Parathyroid adenoma (tissue), 2 donors: ENCODE measurements around the gene ADA.
"Not testable (repeated sequence)": the region's sequence is repeated elsewhere in the genome, so short reads cannot be mapped to it uniquely, and the experiment has no call there.

ENCODE experiments used
- H2AFZ ChIP-seq: fragments of 300-600 bp; sonication (generic); one replicate; pipeline ENCODE4 v1.7.0; 2017; ENCODE audit warnings: antibody characterized with exemption, mild to moderate bottlenecking
- H3K27ac ChIP-seq: fragments of 300-600 bp; sonication (generic); one replicate; pipeline ENCODE4 v1.7.0; 2017
- H3K27me3 ChIP-seq: fragments of 300-600 bp; sonication (generic); one replicate; pipeline ENCODE4 v1.7.0; 2017; ENCODE audit warnings: low read length; ENCODE audit not compliant: control insufficient read depth, insufficient read depth
- H3K36me3 ChIP-seq: fragments of 300-600 bp; sonication (generic); one replicate; pipeline ENCODE4 v1.7.0; 2017; ENCODE audit warnings: low read length; ENCODE audit not compliant: control insufficient read depth, insufficient read depth
- H3K4me1 ChIP-seq: fragments of 300-600 bp; sonication (generic); one replicate; pipeline ENCODE4 v1.7.0; 2017; ENCODE audit warnings: control low read depth
- H3K4me2 ChIP-seq: fragments of 300-600 bp; sonication (generic); one replicate; pipeline ENCODE4 v1.7.0; 2017; ENCODE audit warnings: low read length
- H3K4me3 ChIP-seq: fragments of 300-600 bp; sonication (generic); one replicate; pipeline ENCODE4 v1.7.0; 2017; ENCODE audit warnings: low read depth, low read length
- H3K79me2 ChIP-seq: fragments of 300-600 bp; sonication (generic); one replicate; pipeline ENCODE4 v1.7.0; 2017; ENCODE audit warnings: control low read depth
- H3K9ac ChIP-seq: fragments of 300-600 bp; sonication (generic); one replicate; pipeline ENCODE4 v1.7.0; 2017; ENCODE audit warnings: mild to moderate bottlenecking
- H3K9me3 ChIP-seq: fragments of 300-600 bp; sonication (generic); one replicate; pipeline ENCODE4 v1.7.0; 2017; ENCODE audit warnings: low read length; ENCODE audit not compliant: control insufficient read depth
- TF ChIP-seq, protein P1 (sequence below): fragments of 300-600 bp; sonication (generic); IDR thresholded peaks from one replicate; pipeline ENCODE4 v1.7.0; 2017; ENCODE audit warnings: antibody characterized with exemption, mild to moderate bottlenecking
- donor health status: primary hyperparathyroidism.

The ADA gene

DNA sequence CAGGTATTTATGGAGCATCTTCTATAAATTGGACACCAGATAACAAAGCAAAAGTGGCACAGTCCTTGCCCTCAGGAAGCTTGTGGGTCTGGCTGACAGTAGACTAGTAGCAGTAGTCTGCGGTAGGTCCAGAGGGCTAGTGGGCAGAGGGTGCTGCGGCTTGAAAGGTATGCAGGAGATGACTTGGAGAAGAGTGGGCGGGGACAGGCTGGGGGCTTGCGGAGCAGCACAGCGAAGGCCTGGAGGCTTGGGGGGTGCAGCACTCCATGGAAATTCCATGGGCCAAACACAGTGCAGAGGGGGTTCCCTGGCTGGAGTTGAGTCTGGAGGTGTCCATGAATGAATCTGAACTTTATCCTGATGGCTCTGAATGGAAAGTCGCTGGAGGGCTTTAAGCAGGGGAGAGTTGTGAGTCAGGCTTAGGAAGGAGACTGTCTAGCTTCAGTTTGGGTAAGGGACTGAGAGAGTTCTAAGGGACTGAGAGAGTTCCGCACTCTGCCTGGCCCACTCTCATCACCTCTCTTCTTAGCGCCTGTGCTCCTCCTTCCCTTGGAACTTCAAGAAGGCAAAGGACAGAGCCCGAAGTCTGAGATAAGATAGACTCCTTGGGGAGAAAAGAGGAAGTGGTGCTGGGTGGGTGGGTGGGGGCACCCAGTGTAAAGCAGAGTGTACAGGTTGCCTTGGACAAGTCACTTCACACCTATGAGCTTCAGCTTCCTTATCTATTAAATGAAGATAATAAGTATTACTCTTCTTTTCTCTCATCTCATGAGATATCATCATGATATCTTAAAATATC is 60.3 kb downstream of the ADA start:
- no peaks in the 10 kb centered on the region for H3K27me3 ChIP-seq
- H3K4me1 ChIP-seq, result no peaks in the 10 kb centered on the region
- H3K9ac ChIP-seq, result no peak overlapping the region
- H3K36me3 ChIP-seq, result no peaks in the 10 kb centered on the region
- H3K79me2 ChIP-seq, result peaks cover 47% of the 10 kb centered on the region
- TF ChIP-seq, protein P1, sequence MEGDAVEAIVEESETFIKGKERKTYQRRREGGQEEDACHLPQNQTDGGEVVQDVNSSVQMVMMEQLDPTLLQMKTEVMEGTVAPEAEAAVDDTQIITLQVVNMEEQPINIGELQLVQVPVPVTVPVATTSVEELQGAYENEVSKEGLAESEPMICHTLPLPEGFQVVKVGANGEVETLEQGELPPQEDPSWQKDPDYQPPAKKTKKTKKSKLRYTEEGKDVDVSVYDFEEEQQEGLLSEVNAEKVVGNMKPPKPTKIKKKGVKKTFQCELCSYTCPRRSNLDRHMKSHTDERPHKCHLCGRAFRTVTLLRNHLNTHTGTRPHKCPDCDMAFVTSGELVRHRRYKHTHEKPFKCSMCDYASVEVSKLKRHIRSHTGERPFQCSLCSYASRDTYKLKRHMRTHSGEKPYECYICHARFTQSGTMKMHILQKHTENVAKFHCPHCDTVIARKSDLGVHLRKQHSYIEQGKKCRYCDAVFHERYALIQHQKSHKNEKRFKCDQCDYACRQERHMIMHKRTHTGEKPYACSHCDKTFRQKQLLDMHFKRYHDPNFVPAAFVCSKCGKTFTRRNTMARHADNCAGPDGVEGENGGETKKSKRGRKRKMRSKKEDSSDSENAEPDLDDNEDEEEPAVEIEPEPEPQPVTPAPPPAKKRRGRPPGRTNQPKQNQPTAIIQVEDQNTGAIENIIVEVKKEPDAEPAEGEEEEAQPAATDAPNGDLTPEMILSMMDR, result no peak
- no peak overlapping the region for H3K4me3 ChIP-seq
- no peaks in the 10 kb centered on the region for H3K9me3 ChIP-seq
- H2AFZ ChIP-seq, result no peak overlapping the region
- no peak overlapping the region for H3K27ac ChIP-seq
- H3K4me2 ChIP-seq, result no peak overlapping the region

DNA sequence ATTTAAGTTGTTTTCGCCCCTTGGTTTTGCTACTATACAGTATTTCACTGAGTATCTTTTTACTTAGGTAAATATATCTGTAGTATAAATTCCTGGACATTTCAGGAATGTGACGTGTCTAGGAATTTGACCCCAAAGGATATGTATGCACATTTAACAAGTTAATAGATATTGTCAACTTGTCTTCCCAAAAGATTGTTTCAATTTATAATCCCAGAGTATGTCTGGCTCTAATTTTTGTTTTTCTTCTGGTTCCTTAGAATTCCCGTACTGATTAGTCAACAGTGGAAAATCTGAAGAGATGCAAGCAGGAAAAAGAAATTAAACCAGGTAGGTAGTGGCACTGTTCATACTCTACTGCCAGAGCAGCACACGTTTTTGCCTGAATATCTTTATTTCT is 62.0 kb downstream of the ADA start:
- TF ChIP-seq, protein P1, result no peak
- Histone ChIP-seq H3K9me3 (no peaks in the 10 kb centered on the region), H3K79me2 (peaks cover 43% of the 10 kb centered on the region), H3K27me3 (no peaks in the 10 kb centered on the region), H3K27ac (no peak overlapping the region), H3K4me2 (no peak overlapping the region), H3K4me3 (no peak overlapping the region), H3K9ac (no peak overlapping the region), H3K4me1 (peaks cover 8% of the 10 kb centered on the region), H3K36me3 (no peaks in the 10 kb centered on the region), H2AFZ (no peak overlapping the region)

DNA sequence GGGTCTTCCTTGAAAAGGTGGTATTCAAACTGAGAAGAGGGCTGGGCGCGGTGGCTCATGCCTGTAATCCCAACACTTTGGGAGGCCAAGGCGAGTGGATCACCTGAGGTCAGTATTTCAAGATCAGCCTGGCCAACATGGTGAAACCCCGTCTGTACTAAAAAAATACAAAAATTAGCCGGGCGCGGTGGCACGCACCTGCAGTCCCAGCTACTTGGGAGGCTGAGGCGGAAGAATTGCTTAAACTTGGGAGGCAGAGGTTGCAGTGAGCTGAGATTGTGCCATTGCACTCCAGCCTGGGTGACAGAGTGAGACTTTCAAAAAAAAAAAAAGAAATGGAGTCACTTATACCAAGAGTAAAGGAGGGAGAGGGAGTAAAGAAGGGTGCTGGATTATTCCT is 63.2 kb downstream of the ADA start:
- H3K4me3 ChIP-seq, H3K9me3 ChIP-seq, H3K27ac ChIP-seq: not testable (repeated sequence)

DNA sequence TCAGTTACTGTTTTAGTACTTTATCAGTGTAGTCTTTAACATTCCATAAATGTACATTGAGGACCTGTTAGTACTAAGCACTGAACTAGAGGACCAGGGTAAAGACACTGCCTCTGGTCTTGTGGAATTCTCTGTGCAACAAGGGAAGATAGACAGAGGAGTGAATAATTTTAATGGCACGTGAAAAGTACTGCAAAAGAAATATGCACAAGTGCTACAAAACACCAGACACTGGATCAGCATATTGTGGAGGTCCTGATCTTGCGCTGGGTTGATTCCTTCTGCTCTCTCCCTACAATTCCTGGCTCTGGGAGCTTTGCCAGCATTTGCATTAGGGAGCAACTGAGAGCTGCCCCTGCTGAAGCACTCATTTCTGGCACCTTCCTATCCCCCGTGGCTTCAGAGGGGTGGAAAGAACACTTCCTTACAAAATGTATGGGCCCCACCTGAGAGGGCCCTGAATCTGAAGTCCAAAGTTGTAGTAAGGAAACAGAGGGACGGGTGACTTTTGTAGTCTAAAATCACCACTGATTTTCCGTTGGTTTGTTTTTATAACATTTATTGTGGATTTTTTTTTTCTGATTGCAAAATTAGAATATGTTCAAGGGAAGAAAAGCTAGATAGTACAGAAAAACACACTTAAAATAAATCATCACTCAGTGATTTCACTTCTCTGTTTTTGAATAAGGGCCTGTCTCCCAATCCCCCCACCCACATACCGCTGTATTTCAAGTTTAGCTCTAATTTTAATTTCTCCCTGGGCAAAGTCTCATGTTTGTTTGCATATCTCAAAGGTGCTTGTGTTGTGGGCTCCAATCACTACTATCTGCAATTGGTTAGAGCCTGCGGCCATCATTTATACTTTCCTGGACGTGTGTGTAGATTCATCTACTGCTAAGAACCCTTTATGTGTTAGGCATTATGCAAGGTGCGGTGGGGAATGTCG is 64.2 kb downstream of the ADA start:
- peaks cover 10% of the 10 kb centered on the region for H3K4me1 ChIP-seq
- H3K27me3 ChIP-seq, result no peaks in the 10 kb centered on the region
- no peaks in the 10 kb centered on the region for H3K36me3 ChIP-seq
- no peak overlapping the region for H3K4me3 ChIP-seq
- H2AFZ ChIP-seq, result no peak overlapping the region
- no peak overlapping the region for H3K27ac ChIP-seq
- H3K4me2 ChIP-seq, result no peak overlapping the region
- no peaks in the 10 kb centered on the region for H3K9me3 ChIP-seq
- peaks cover 38% of the 10 kb centered on the region for H3K79me2 ChIP-seq
- H3K9ac ChIP-seq, result no peak overlapping the region
- TF ChIP-seq, protein P1, result no peak

More for the DNA sequence above, 63.2 kb downstream of the ADA start:
- H3K4me1 ChIP-seq, H3K36me3 ChIP-seq, H3K27me3 ChIP-seq, H3K4me2 ChIP-seq, H2AFZ ChIP-seq, H3K9ac ChIP-seq: not testable (repeated sequence)
- H3K79me2 ChIP-seq, result peaks cover 44% of the 10 kb centered on the region

DNA sequence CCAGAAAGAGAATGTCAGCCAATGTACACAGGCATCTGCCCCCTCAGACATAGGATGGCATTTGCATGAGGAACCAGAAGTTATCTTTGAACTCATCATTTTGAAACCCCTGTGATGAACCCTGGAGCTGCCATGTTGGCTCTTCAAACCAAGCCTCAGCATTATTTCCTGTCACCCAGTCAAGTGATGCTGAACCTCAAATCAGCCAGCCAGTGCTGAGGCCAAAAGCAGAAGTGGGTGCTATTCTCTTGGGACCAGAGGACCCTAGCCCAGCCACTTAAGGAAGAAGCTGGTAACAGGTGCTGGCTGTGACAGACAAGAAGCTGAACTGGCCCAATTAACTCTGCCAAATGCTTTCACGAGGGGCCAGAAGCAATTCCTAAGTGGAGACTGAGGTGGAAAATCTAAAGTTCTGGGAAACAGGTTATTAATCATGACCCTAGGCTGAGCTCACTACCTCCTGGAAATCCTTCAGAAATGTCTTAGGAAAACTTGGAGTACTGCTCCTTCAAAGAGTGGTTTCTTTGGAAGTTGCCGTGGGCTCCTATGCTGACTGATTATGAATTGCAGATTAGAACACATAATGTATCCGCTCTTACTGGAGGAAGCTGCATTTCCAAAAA is 65.1 kb downstream of the ADA start:
- no peak overlapping the region for H3K4me2 ChIP-seq
- no peak overlapping the region for H3K27ac ChIP-seq
- no peaks in the 10 kb centered on the region for H3K27me3 ChIP-seq
- no peak overlapping the region for H3K9ac ChIP-seq
- H3K9me3 ChIP-seq, result no peaks in the 10 kb centered on the region
- H3K4me3 ChIP-seq, result no peak overlapping the region
- no peaks in the 10 kb centered on the region for H3K36me3 ChIP-seq
- peaks cover 15% of the 10 kb centered on the region for H3K4me1 ChIP-seq
- H3K79me2 ChIP-seq, result peaks cover 45% of the 10 kb centered on the region
- no peak overlapping the region for H2AFZ ChIP-seq
- TF ChIP-seq, protein P1, result no peak
